T-helper 2 cell treated with Interferon-gamma antibody and Interleukin-4, amounts not matched to agents 5 μg/mL and 100 μg/mL, for 36 hours (primary cell): ENCODE results near the gene MAS1.
"Not testable (repeated sequence)": the region's sequence is repeated elsewhere in the genome, so short reads cannot be mapped to it uniquely, and the experiment has no call there.

Source experiments
- DNase-seq: peaks from one replicate; pipeline ENCODE4 v3.0.0; 2021; ENCODE audit warnings: low spot score
- H3K27ac Mint-ChIP-seq: one replicate; pipeline ENCODE4 v1.8.0; 2021; ENCODE audit warnings: mild to moderate bottlenecking, mixed read lengths
- H3K27me3 Mint-ChIP-seq: one replicate; pipeline ENCODE4 v1.8.0; 2021; ENCODE audit warnings: low read depth, mixed read lengths
- H3K36me3 Mint-ChIP-seq: one replicate; pipeline ENCODE4 v1.8.0; 2021; ENCODE audit warnings: low read depth, mixed read lengths
- H3K4me1 Mint-ChIP-seq: one replicate; pipeline ENCODE4 v1.8.0; 2021; ENCODE audit warnings: low read depth, mixed read lengths
- H3K4me3 Mint-ChIP-seq: one replicate; pipeline ENCODE4 v1.8.0; 2022; ENCODE audit warnings: mild to moderate bottlenecking, moderate library complexity, mixed read lengths
- H3K9me3 Mint-ChIP-seq: one replicate; pipeline ENCODE4 v1.8.0; 2021; ENCODE audit warnings: mixed read lengths

Gene MAS1

DNA sequence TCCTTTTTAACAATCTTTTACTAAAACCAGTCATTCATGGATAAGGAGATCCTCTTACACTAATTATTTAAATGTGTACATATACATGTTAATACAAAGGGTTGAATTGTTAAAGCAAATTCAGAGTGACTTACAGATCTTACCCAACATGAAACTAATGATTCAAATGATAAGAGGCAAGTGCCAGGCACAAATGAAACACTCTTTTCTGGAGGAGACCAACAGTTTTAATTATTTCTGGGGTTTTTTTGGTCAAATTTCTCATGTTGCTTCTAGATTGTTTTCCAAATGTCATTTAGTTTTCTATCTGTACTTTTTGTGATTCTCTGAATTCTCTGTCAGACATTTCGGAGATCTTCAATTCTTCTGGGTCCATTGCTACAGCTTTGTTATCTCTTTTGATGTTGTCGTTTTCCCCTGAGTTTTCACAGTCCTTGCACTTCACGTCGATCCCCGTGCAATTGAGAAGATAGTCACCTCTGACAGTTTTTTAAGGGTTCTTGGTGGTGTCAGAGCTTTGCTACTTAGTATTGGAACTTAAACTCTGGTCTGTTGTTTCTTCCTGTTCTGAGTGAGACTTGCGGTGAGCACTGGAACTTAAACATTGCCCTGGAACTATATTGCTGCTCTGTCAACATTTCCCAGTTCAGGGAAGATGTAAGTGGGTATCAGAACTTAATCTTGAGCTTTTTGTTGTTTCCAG is 23.2 kb downstream of the MAS1 start:
- H3K27me3 Mint-ChIP-seq, result peaks cover 16% of the 10 kb centered on the region
- no peaks in the 10 kb centered on the region for H3K9me3 Mint-ChIP-seq
- peak overlapping the region; percentile 7 for H3K27ac Mint-ChIP-seq
- no peaks in the 10 kb centered on the region for H3K36me3 Mint-ChIP-seq
- no peak overlapping the region for H3K4me3 Mint-ChIP-seq
- no peak for DNase-seq
- H3K4me1 Mint-ChIP-seq, result peaks cover 11% of the 10 kb centered on the region

DNA sequence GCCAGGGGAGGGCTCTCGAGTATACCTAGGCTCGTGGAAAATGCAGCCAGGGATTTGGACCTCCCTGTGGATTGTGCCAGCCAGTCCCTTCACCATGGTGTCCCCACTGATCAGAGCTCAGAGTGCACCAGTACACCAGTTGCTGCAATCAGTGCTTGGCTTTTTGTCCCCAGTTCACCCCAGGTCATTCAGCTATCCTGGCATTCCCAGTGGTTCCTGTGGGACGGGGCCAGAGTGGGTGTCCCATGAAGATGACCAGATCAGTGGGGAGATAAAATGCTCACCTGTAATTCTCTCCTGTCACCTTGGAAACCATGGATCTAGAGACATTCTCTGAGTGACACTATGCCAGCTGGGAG is 23.8 kb downstream of the MAS1 start:
- H3K27ac Mint-ChIP-seq, result no peak overlapping the region
- H3K27me3 Mint-ChIP-seq, result peaks cover 13% of the 10 kb centered on the region
- H3K4me3 Mint-ChIP-seq, result no peak overlapping the region
- H3K4me1 Mint-ChIP-seq, result peaks cover 11% of the 10 kb centered on the region
- H3K36me3 Mint-ChIP-seq, result no peaks in the 10 kb centered on the region
- no peak for DNase-seq
- H3K9me3 Mint-ChIP-seq, result no peaks in the 10 kb centered on the region

DNA sequence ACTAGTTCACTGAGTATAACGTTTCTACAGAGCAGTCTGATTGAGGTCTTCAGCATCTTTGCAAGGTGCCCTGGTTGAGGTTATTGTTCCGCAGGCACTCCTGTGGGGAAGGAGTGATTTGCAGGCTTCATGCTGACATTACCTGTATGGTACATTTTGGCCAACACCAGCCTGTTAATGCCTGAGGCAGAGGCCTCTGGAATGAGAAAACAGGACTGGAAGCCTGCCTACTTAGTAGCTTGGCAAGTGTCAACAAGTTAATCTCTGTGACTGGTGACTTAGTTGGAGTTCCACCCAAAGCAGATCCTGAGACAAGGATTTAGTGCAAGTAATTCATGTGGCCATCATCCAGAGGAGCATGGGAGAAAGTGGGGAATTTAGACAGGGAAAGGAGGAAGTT is 24.6 kb downstream of the MAS1 start:
- Mint-ChIP-seq H3K27me3 (peaks cover 11% of the 10 kb centered on the region), H3K36me3 (no peaks in the 10 kb centered on the region), H3K4me1 (peaks cover 11% of the 10 kb centered on the region), H3K4me3 (no peak overlapping the region), H3K9me3 (no peaks in the 10 kb centered on the region), H3K27ac (no peak overlapping the region)
- no peak for DNase-seq

DNA sequence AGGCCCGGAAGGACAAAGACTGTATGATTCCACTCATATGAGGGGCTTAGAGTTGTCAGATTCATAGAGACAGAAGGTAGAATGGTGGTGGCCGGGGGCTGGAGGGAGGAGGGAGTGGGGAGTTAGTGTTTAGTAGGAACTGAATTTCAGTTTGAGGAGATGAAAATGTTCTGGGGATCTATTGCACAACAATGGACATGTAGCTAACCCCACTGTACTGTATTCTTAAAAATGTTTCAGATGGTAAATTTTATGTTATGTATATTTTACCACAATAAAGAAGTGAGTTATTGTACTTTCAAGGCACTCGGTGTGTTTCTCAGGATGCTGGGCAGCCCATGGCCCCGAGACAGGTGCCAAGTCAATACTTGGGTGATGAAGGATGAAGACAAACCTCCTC is 25.4 kb downstream of the MAS1 start:
- Mint-ChIP-seq H3K27me3 (peaks cover 4% of the 10 kb centered on the region), H3K9me3 (no peaks in the 10 kb centered on the region), H3K4me3 (no peak overlapping the region), H3K4me1 (peaks cover 11% of the 10 kb centered on the region), H3K36me3 (no peaks in the 10 kb centered on the region), H3K27ac (no peak overlapping the region)
- no peak for DNase-seq

DNA sequence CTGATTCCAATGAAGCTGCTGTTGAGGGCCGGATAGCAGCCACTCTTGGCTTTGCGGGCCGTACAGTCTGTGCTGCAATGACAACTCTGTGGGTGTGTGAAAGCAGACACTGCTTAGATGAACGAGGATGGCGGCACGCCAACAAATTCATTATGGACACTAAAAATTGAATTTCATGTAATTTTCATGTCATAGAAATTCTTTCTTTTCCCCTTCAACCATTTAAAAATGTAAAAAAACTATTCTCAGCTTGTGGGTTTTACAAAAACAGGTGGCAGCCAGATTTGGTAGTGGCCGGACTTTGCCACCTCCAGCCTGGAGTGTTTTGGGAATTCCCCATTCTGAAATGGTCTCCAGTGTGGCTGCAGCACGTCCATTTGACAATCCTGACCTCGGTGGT is 26.0 kb downstream of the MAS1 start:
- no peaks in the 10 kb centered on the region for H3K9me3 Mint-ChIP-seq
- H3K36me3 Mint-ChIP-seq, result no peaks in the 10 kb centered on the region
- peaks cover under 1% of the 10 kb centered on the region for H3K27me3 Mint-ChIP-seq
- no peak overlapping the region for H3K27ac Mint-ChIP-seq
- H3K4me3 Mint-ChIP-seq, result no peak overlapping the region
- H3K4me1 Mint-ChIP-seq, result peaks cover 11% of the 10 kb centered on the region
- DNase-seq, result no peak

DNA sequence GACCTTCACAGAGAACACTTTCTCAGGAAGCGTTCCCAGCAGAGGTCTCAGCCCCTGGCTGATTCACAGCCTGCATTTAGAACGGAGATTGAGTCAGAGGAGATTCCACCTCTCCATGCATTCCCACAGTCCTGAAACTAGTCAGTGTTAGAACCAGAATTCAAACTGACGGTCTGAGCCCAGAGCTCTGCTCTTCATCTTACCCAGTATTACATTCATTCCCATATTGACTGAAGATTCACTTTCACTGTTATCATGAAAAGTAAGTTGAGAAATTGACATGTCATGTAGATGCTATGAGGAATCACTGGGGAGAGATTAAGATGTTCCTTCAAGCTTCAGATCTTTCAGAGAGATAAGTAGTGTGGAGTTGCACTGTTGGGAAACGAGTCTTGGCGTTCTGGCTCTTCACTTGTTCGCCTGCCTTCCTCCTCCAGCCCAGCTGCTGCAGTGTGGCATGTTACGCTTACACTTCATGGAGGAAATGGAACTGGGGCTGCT is 28.3 kb downstream of the MAS1 start:
- H3K27me3 Mint-ChIP-seq, result peaks cover 9% of the 10 kb centered on the region
- DNase-seq, result no peak
- no peaks in the 10 kb centered on the region for H3K36me3 Mint-ChIP-seq
- peaks cover 6% of the 10 kb centered on the region for H3K4me1 Mint-ChIP-seq
- no peak overlapping the region for H3K4me3 Mint-ChIP-seq
- H3K27ac Mint-ChIP-seq, result no peak overlapping the region
- peaks cover 2% of the 10 kb centered on the region for H3K9me3 Mint-ChIP-seq

DNA sequence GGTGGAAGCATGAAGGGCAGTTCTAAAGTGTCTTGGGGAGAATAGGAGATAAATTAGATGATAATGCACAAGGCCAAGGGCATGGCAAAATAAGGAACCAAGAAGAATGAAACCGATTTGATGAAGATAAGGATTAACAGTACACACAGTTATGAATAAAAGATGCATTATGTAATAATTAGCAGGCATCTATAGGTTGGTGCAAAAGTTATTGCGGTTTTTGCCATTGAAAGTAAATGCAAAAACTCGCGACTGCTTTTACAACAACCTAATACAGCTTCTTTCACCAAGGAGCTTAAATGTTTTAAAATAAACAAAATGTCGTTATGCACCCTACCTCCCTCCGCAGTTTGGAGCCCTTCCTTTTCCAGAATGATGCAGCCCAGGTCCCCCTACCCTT is 29.0 kb downstream of the MAS1 start:
- Mint-ChIP-seq H3K36me3 (no peaks in the 10 kb centered on the region), H3K27ac (no peak overlapping the region), H3K4me3 (no peak overlapping the region), H3K27me3 (peaks cover 12% of the 10 kb centered on the region), H3K4me1 (peaks cover 2% of the 10 kb centered on the region), H3K9me3 (peaks cover 4% of the 10 kb centered on the region)
- DNase-seq, result no peak

DNA sequence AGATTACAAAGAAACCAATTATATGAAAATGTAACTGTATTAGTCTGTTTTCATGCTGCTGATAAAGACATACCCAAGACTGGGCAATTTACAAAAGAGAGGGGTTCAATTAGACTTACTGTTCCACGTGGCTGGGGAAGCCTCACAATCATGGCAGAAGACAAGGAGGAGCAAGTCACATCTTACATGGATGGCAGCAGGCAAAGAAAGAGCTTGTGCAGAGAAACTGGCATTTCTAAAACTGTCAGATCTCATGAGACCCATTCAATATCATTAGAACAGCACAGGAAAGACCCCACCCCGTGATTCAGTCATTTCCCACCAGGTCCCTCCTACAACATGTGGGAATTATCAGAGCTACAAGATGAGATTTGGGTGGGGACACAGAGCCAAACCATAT is 33.4 kb downstream of the MAS1 start:
- not testable (repeated sequence) for H3K4me1 Mint-ChIP-seq, H3K4me3 Mint-ChIP-seq, H3K36me3 Mint-ChIP-seq, DNase-seq, H3K9me3 Mint-ChIP-seq, H3K27ac Mint-ChIP-seq
- H3K27me3 Mint-ChIP-seq, result peaks cover 15% of the 10 kb centered on the region

DNA sequence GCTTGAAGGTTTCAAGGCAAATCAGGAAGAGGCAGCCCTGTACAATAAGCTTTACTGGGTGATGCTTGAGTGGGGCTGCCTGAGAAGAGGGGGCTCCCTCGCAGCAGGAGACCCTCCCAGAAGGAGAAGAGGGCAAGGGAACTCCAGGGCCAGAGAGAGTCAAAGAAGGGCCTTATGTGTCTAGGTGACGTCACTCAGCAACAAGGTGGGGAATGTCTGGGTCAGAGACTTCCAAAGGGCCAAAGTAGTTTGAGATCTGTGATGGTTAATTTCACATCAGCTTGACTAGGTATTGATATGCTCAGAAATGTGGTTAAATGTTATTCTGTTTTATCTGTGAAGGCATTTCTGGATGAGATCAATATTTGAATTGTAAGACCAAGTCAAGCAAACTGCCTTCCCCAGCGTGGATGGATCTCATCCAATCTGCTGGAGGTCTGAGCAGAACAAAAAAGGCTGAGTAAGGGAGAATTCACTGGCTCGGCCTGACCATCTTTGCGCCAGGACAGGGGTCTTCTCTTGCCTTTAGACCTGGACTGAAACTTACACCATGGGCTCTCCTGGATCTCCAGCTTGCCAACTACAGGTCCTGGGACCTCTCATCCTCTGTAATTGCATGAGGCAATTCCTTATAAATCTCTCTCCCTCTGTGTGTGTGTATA is 35.9 kb downstream of the MAS1 start:
- Mint-ChIP-seq H3K27ac (no peak overlapping the region), H3K4me1 (peaks cover 12% of the 10 kb centered on the region), H3K4me3 (no peak overlapping the region), H3K9me3 (peaks cover 4% of the 10 kb centered on the region), H3K36me3 (no peaks in the 10 kb centered on the region), H3K27me3 (peaks cover 15% of the 10 kb centered on the region)
- DNase-seq, result no peak

DNA sequence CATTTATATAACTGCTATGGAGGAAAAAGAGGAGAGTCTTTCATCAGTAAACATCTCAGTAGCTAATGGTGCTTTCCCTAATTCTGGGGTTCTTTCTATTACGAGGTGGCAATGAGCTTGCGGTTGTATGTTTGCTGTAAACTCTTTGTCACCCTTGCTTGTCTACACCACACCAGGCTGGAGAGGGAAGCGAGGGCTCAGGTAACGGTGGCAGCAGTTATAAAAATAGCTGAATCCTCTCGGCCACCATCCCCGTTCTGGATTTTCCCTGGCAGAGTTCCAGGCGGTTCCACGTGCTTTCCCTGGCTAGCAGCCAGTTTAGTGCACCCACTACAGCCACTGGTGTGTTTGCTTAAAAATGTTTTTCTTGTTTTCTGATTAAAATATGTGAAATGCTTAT is 39.0 kb downstream of the MAS1 start:
- H3K27ac Mint-ChIP-seq, result peak overlapping the region; percentile 49
- peaks cover 20% of the 10 kb centered on the region for H3K4me1 Mint-ChIP-seq
- peaks cover 5% of the 10 kb centered on the region for H3K27me3 Mint-ChIP-seq
- no peak overlapping the region for H3K4me3 Mint-ChIP-seq
- H3K36me3 Mint-ChIP-seq, result no peaks in the 10 kb centered on the region
- no peak for DNase-seq
- H3K9me3 Mint-ChIP-seq, result no peaks in the 10 kb centered on the region

DNA sequence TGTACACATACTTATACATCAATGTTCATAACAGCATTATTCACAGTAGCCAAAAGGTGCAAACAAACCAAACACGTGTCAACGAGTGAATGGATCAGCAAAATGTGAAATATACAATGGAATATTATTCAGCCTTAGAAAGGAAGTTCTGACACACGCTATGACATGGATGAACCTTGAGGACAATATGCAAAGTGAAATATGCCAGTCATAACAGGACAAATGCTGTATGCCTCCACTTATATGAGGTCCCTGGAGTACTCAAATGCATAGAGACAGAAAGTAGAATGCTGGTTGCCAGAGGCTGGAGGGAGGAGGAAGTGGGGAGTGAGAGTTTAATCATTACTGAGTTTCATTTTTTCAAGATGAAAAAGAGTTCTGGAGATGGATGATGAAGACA is 40.3 kb downstream of the MAS1 start:
- Mint-ChIP-seq H3K27me3 (peaks cover 6% of the 10 kb centered on the region), H3K27ac (peak overlapping the region; percentile 60), H3K4me3 (peak overlapping the region; percentile 22), H3K9me3 (peaks cover 10% of the 10 kb centered on the region), H3K4me1 (peaks cover 20% of the 10 kb centered on the region), H3K36me3 (no peaks in the 10 kb centered on the region)
- DNase-seq, result peak; percentile 61

DNA sequence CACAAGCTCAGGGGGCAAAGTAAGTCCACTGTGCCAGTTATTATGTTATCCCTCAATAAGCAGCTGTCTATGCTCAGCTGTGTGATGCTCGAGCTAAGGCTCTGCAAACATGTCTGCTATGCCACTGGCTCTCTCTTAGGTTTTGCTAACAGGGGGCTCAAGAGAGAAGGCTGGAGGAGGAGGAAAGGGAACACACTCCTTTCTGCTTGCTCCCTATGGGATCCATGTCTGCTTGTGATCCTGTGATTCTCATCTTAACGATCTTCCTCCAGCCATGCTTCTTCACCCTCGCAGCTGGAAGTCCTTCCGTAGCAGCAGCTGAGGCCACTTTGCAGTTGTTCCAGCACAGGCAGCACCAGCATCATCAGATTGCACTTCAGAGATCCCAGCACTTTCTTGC is 41.1 kb downstream of the MAS1 start:
- Mint-ChIP-seq H3K4me1 (peaks cover 20% of the 10 kb centered on the region), H3K4me3 (no peak overlapping the region), H3K27me3 (peaks cover 14% of the 10 kb centered on the region), H3K27ac (no peak overlapping the region), H3K36me3 (no peaks in the 10 kb centered on the region), H3K9me3 (peaks cover 11% of the 10 kb centered on the region)
- no peak for DNase-seq

DNA sequence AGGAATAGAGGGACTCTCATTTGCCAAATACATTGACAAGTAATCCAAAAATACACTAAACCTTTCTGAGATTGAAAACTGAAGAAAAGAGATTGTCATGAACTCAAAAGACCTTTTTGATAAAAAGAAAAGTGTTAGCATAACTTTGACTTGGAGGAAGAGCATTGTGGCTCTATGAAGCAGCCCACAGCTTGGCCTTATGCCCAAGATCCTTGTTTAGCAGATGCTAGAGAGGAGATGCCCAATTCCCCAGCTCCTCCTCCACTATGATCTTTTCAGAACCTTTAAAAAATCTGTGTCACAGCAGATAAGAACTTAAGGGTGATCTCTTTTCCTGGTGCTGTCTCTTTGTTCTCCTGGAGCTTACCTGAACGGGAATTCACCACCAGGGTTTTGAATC is 42.3 kb downstream of the MAS1 start:
- Mint-ChIP-seq H3K4me1 (peaks cover 20% of the 10 kb centered on the region), H3K27me3 (peaks cover 14% of the 10 kb centered on the region), H3K27ac (no peak overlapping the region), H3K9me3 (peaks cover 11% of the 10 kb centered on the region), H3K36me3 (no peaks in the 10 kb centered on the region), H3K4me3 (no peak overlapping the region)
- DNase-seq, result no peak

DNA sequence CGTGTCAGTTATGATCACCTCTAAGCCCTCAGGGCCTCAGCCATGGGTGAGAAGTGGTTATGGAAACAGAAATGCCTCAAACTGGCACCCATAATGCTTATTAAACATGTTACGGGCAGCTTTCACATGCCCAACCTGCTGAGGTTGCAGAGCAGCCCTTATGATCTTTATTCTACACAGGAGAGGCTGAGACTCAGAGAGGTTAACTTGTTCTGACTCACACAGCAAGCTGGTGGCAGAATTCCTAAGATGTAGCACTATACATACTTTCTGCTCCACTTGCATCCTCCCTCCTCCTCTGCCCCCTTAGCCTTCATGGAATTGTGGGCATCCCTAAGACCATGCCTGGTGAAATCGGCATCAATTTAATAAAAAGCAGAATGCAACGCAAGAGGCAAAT is 43.4 kb downstream of the MAS1 start:
- Mint-ChIP-seq H3K4me1 (peaks cover 20% of the 10 kb centered on the region), H3K27ac (no peak overlapping the region), H3K9me3 (peaks cover 11% of the 10 kb centered on the region), H3K4me3 (no peak overlapping the region), H3K27me3 (peaks cover 18% of the 10 kb centered on the region), H3K36me3 (no peaks in the 10 kb centered on the region)
- no peak for DNase-seq

DNA sequence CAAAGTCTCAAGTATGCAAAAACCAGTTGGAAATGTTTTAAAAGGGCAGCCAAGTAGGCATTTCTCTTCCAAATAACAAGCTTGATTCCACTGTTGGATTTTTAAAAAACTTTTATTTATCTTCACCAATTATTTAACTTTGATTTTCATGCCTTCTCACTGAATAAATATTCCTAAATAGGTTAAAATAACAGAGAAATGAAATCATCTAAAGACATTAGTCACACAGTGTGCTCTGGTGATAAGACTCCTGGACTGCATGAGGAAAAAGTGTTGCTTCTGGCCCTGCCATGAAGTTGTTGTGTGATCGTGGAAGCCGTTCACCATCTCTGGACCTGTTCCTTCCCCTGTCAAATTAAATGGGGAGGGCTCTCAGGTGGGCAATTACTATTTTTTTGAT is 44.3 kb downstream of the MAS1 start:
- Mint-ChIP-seq H3K9me3 (peaks cover 11% of the 10 kb centered on the region), H3K27ac (no peak overlapping the region), H3K36me3 (no peaks in the 10 kb centered on the region), H3K4me3 (no peak overlapping the region), H3K27me3 (peaks cover 18% of the 10 kb centered on the region), H3K4me1 (peaks cover 19% of the 10 kb centered on the region)
- no peak for DNase-seq
